HCT116 (cell line): ENCODE results near the gene SLC4A2. TPM values are rescaled to one million over a fixed set of nuclear protein-coding genes. Genes with fewer than 3 reads are reported as not detected.

Experiments
- ATAC-seq: fragments of 200-7000 bp; cut with Tn5 transposase; 2 replicates; pipeline ENCODE4 v1.9.1; 2020; ENCODE audit warnings: mild to moderate bottlenecking, moderate library complexity
- BruUV-seq: library from RNA; stranded (reverse); fragments of 400-500 nt; replicated peaks from 2 replicates; lab custom pipeline; 2021; lab: Mats Ljungman, UMichigan
- CTCF ChIA-PET: fragments of 300-600 bp; sonication (Branson Sonifier 250); formaldehyde crosslinking; loops from one replicate; lab custom pipeline; 2021; ENCODE audit warnings: antibody characterized with exemption; lab: Charles Lee
- POLR2A ChIA-PET: fragments of 300-600, 350-600 bp; sonication (Branson Sonifier 250); formaldehyde crosslinking; loops from one replicate; lab custom pipeline; 2021; ENCODE audit warnings: antibody characterized with exemption; lab: Charles Lee
- RAD21 ChIA-PET, 2 experiments: fragments of 300-600 bp; sonication (Branson Sonifier 250); formaldehyde crosslinking; loops; one replicate each; lab custom pipeline; 2023; ENCODE audit warnings: low total read pairs in 2 of 2; ENCODE audit not compliant: uncharacterized antibody in 2 of 2, unreplicated experiment in 2 of 2, low non-redundant PET in 1 of 2; lab: Charles Lee
- DNase-seq: peaks from one replicate; pipeline ENCODE4 v3.0.0-alpha.2; 2010; ENCODE audit warnings: low read depth, low spot score
- H2AFZ ChIP-seq: fragments of 200-600 bp; shearing (Covaris generic), sonication (generic); 2 replicates; pipeline ENCODE4 v1.6.1; 2017; ENCODE audit warnings: low read depth, mixed run types, mixed read lengths, antibody characterized with exemption, low read length; ENCODE audit not compliant: poor library complexity, severe bottlenecking
- H3K27ac ChIP-seq: 2 replicates; pipeline ENCODE4 v1.5.1; 2012; ENCODE audit warnings: low read depth, low read length
- H3K27me3 ChIP-seq: fragments of 200-600 bp; sonication (generic); 2 replicates; pipeline ENCODE4 v1.6.1; 2016; ENCODE audit warnings: mixed run types, low read length, mixed read lengths; ENCODE audit not compliant: insufficient read depth
- H3K36me3 ChIP-seq, 2 experiments: fragments of 200-500 bp in 1 of 2; fragments of 200-600 bp in 1 of 2; sonication (Bioruptor generic) in 1 of 2; sonication (generic) in 1 of 2; 2 replicates each; pipeline versions ENCODE4 v1.5.1 to v1.6.1; 2014 to 2016; ENCODE audit warnings: low read length in 2 of 2, inconsistent platforms in 1 of 2, mixed read lengths in 1 of 2, mixed run types in 1 of 2; ENCODE audit not compliant: insufficient read depth in 2 of 2, control insufficient read depth in 1 of 2
- H3K4me1 ChIP-seq, 2 experiments: fragments of 200-600 bp in 1 of 2; sonication (generic) in 1 of 2; 2 replicates each; pipeline versions ENCODE4 v1.5.1 to v1.6.1; 2012 to 2017; ENCODE audit warnings: low read length in 2 of 2, inconsistent platforms in 1 of 2, mild to moderate bottlenecking in 1 of 2, mixed read lengths in 1 of 2, mixed run types in 1 of 2, moderate library complexity in 1 of 2; ENCODE audit not compliant: insufficient read depth in 2 of 2, control insufficient read depth in 1 of 2
- H3K4me2 ChIP-seq: fragments of 200-600 bp; sonication (generic); 2 replicates; pipeline ENCODE4 v1.6.1; 2017; ENCODE audit warnings: mixed run types, low read length, mixed read lengths
- H3K4me3 ChIP-seq, 2 experiments: fragments of 200-600 bp in 1 of 2; sonication (generic) in 1 of 2; replicated peaks in 1 of 2; 2 replicates each; pipeline ENCODE4 v1.5.1; 2011 to 2016; ENCODE audit warnings: low read length in 2 of 2, control low read depth in 1 of 2, low read depth in 1 of 2, mild to moderate bottlenecking in 1 of 2, mixed read lengths in 1 of 2, mixed run types in 1 of 2
- H3K79me2 ChIP-seq: fragments of 200-600 bp; sonication (generic); 2 replicates; pipeline ENCODE4 v1.6.1; 2017; ENCODE audit warnings: mild to moderate bottlenecking, mixed run types, low read length, moderate library complexity, mixed read lengths; ENCODE audit not compliant: insufficient read depth
- H3K9ac ChIP-seq: fragments of 200-600 bp; sonication (generic); 2 replicates; pipeline ENCODE4 v1.6.1; 2016; ENCODE audit warnings: low read length, mixed read lengths
- H3K9me2 ChIP-seq: fragments of 200-600 bp; sonication (generic), shearing (Covaris generic); 2 replicates; pipeline ENCODE4 v1.6.1; 2017; ENCODE audit warnings: mixed run types, mild to moderate bottlenecking, moderate library complexity; ENCODE audit not compliant: insufficient read depth
- H3K9me3 ChIP-seq, 2 experiments: fragments of 200-500 bp in 1 of 2; fragments of 200-600 bp in 1 of 2; sonication (Bioruptor generic) in 1 of 2; sonication (generic) in 1 of 2; 2 replicates each; pipeline ENCODE4 v1.6.1; 2014 to 2017; ENCODE audit warnings: low read length in 2 of 2, mixed read lengths in 2 of 2, inconsistent platforms in 1 of 2, low read depth in 1 of 2, mild to moderate bottlenecking in 1 of 2, mixed run types in 1 of 2, moderate library complexity in 1 of 2; ENCODE audit not compliant: control insufficient read depth in 1 of 2, insufficient read depth in 1 of 2
- H4K20me1 ChIP-seq: fragments of 200-600 bp; sonication (generic), shearing (Covaris generic); 2 replicates; pipeline ENCODE4 v1.6.1; 2017; ENCODE audit warnings: mixed run types, mild to moderate bottlenecking, moderate library complexity; ENCODE audit not compliant: insufficient read depth
- CBX3 ChIP-seq: IDR thresholded peaks from 2 replicates; pipeline ENCODE4 v1.6.1; 2012; ENCODE audit warnings: low read depth
- CEBPB ChIP-seq: IDR thresholded peaks from 2 replicates; pipeline ENCODE4 v1.6.1; 2012; ENCODE audit warnings: low read depth
- EGR1 ChIP-seq: IDR thresholded peaks from 2 replicates; pipeline ENCODE4 v1.6.1; 2012; ENCODE audit warnings: low read depth
- EZH2phosphoT487 ChIP-seq: fragments of 200-600 bp; IDR thresholded peaks from 2 replicates; pipeline ENCODE4 v1.6.1; 2018; ENCODE audit warnings: antibody characterized with exemption, borderline replicate concordance
- FOSL1 ChIP-seq: IDR thresholded peaks from 2 replicates; pipeline ENCODE4 v1.6.1; 2012; ENCODE audit warnings: low read depth
- JUND ChIP-seq: IDR thresholded peaks from 2 replicates; pipeline ENCODE4 v1.6.1; 2012
- POLR2A ChIP-seq: IDR thresholded peaks from 2 replicates; pipeline ENCODE4 v1.7.0; 2011; ENCODE audit warnings: borderline replicate concordance; ENCODE audit not compliant: insufficient read depth, insufficient read length; ENCODE audit errors: extremely low read depth
- POLR2AphosphoS5 ChIP-seq: IDR thresholded peaks from 2 replicates; pipeline ENCODE4 v1.6.1; 2011; ENCODE audit warnings: mild to moderate bottlenecking, low read depth, low read length, moderate library complexity
- SIN3A ChIP-seq: IDR thresholded peaks from 2 replicates; pipeline ENCODE4 v1.6.1; 2012; ENCODE audit warnings: low read depth
- SP1 ChIP-seq: IDR thresholded peaks from 2 replicates; pipeline ENCODE4 v1.6.1; 2012; ENCODE audit warnings: low read depth
- YY1 ChIP-seq: IDR thresholded peaks from 2 replicates; pipeline ENCODE4 v1.6.1; 2011; ENCODE audit warnings: low read length, low read depth, moderate library complexity, mild to moderate bottlenecking; ENCODE audit not compliant: insufficient replicate concordance; ENCODE audit errors: extremely low read depth
- ZFX ChIP-seq: fragments of 450-650 bp; IDR thresholded peaks from 2 replicates; pipeline ENCODE4 v1.6.1; 2017
- ZNF274 ChIP-seq: fragments of 200-500 bp; sonication (Bioruptor generic); IDR thresholded peaks from 2 replicates; pipeline ENCODE4 v1.6.1; 2014; ENCODE audit warnings: mild to moderate bottlenecking, low read depth, low read length, inconsistent platforms
- intact Hi-C: fragments of 100-400 bp; cut with micrococcal nuclease; formaldehyde crosslinking; loops from 2 replicates; pipeline ENCODE4 v1.10.0; 2022
- total RNA-seq: library from RNA; stranded (reverse); gene quantifications from one replicate; pipeline ENCODE4 v1.2.1, GENCODE V29; 2021; ENCODE audit not compliant: unreplicated experiment
- TF ChIP-seq, protein P1 (sequence below): IDR thresholded peaks from 2 replicates; pipeline ENCODE4 v1.6.1; 2012; ENCODE audit warnings: low read depth
- TF ChIP-seq, protein P2 (sequence below), 3 experiments: fragments of 200-600 bp in 1 of 3; sonication (generic) in 1 of 3; IDR thresholded peaks in 2 of 3; conservative IDR thresholded peaks in 1 of 3; 2 replicates each; pipeline ENCODE4 v1.5.1; 2012 to 2017; ENCODE audit warnings: low read depth in 2 of 3, low read length in 2 of 3, antibody characterized with exemption in 1 of 3, borderline replicate concordance in 1 of 3, control low read depth in 1 of 3, mild to moderate bottlenecking in 1 of 3, mixed read lengths in 1 of 3, mixed run types in 1 of 3, moderate library complexity in 1 of 3; ENCODE audit not compliant: insufficient read depth in 1 of 3
- TF ChIP-seq, protein P3 (sequence below): IDR thresholded peaks from 2 replicates; pipeline ENCODE4 v1.6.1; 2012

The SLC4A2 gene
- total RNA-seq, 1 experiment from 2014 or later: 240 TPM

DNA sequence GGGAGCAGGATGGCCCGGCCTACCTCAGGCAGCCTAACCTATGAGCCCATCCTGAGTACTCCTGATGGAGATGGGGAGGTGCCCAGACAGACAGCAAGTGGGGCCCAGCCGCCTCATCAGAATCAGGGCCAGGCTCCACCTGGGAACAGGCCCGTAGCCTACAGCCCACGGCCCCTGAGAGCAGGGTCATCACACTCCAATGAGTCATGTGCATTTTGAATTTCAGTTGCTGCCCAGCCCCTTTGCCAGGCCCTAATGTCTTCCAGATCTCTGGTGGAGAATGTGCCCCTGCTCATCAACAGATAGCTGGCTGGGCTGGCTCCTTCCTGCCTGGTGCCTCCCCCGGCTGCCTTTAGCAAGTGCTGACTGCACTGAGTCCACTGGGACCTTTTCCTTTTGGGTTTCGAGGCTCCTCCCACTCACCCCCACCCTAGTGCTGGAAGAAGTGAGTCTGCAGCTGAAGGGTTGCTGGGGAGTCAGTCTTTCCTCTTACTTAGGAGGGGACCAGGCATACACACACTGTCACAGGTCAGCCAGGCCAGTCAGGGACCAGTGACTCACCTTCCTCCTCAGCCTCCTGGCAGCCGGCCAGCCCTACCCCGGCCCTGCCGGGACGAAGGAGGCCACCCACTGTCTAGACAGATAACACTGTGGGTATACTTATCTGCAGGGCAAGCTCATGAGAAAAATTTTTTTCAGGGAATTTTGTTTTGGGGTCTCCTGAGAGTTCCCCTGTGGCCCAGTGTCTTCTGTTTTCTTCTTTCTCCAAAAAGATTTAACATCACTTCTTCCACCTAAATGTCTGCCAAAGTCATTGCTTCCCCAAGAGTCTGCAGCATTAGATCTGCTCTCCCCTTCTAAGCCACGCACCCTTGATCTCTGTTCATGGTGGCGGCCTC lies 20.2 kb upstream of the SLC4A2 start:
- no peak for TF ChIP-seq CEBPB
- peak; percentile 90 for TF ChIP-seq JUND
- TF ChIP-seq, protein P1, sequence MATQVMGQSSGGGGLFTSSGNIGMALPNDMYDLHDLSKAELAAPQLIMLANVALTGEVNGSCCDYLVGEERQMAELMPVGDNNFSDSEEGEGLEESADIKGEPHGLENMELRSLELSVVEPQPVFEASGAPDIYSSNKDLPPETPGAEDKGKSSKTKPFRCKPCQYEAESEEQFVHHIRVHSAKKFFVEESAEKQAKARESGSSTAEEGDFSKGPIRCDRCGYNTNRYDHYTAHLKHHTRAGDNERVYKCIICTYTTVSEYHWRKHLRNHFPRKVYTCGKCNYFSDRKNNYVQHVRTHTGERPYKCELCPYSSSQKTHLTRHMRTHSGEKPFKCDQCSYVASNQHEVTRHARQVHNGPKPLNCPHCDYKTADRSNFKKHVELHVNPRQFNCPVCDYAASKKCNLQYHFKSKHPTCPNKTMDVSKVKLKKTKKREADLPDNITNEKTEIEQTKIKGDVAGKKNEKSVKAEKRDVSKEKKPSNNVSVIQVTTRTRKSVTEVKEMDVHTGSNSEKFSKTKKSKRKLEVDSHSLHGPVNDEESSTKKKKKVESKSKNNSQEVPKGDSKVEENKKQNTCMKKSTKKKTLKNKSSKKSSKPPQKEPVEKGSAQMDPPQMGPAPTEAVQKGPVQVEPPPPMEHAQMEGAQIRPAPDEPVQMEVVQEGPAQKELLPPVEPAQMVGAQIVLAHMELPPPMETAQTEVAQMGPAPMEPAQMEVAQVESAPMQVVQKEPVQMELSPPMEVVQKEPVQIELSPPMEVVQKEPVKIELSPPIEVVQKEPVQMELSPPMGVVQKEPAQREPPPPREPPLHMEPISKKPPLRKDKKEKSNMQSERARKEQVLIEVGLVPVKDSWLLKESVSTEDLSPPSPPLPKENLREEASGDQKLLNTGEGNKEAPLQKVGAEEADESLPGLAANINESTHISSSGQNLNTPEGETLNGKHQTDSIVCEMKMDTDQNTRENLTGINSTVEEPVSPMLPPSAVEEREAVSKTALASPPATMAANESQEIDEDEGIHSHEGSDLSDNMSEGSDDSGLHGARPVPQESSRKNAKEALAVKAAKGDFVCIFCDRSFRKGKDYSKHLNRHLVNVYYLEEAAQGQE: no peak
- TF ChIP-seq SIN3A: no peak
- TF ChIP-seq, protein P2, sequence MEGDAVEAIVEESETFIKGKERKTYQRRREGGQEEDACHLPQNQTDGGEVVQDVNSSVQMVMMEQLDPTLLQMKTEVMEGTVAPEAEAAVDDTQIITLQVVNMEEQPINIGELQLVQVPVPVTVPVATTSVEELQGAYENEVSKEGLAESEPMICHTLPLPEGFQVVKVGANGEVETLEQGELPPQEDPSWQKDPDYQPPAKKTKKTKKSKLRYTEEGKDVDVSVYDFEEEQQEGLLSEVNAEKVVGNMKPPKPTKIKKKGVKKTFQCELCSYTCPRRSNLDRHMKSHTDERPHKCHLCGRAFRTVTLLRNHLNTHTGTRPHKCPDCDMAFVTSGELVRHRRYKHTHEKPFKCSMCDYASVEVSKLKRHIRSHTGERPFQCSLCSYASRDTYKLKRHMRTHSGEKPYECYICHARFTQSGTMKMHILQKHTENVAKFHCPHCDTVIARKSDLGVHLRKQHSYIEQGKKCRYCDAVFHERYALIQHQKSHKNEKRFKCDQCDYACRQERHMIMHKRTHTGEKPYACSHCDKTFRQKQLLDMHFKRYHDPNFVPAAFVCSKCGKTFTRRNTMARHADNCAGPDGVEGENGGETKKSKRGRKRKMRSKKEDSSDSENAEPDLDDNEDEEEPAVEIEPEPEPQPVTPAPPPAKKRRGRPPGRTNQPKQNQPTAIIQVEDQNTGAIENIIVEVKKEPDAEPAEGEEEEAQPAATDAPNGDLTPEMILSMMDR (IDR thresholded peaks at IDR 0.05 in 2 of 3, conservative IDR thresholded peaks at IDR 0.05 in 1 of 3; ENCODE audit: borderline replicate concordance in 1 of 3, insufficient read depth in 1 of 3, low read depth in 2 of 3, low read length in 2 of 3): no peak
- TF ChIP-seq POLR2AphosphoS5: peak; percentile 55
- TF ChIP-seq ZNF274: no peak
- peak; percentile 89 for TF ChIP-seq FOSL1
- TF ChIP-seq ZFX: no peak
- TF ChIP-seq, protein P3, sequence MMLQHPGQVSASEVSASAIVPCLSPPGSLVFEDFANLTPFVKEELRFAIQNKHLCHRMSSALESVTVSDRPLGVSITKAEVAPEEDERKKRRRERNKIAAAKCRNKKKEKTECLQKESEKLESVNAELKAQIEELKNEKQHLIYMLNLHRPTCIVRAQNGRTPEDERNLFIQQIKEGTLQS: no peak
- no peak for TF ChIP-seq YY1
- peak; percentile 69 for TF ChIP-seq EGR1
- TF ChIP-seq CBX3: no peak
- TF ChIP-seq EZH2phosphoT487: no peak
- peak; percentile 78; the same call in 1 of the 2 replicates for TF ChIP-seq SP1
- TF ChIP-seq POLR2A: no peak
- H3K27ac ChIP-seq: peak overlapping the region; percentile 28
- no peaks in the 10 kb centered on the region for H4K20me1 ChIP-seq
- no peak for DNase-seq
- ATAC-seq: peak; percentile 82
- no peaks in the 10 kb centered on the region for H3K9me2 ChIP-seq
- no TSS peak for BruUV-seq
- no peak overlapping the region for H2AFZ ChIP-seq
- ChIA-PET CTCF (no interaction called here), POLR2A (interaction anchor here (0.6 to 2.3 kb wide), 2 partner anchors 11 to 22 kb away, joined by 3 to 11 read pairs; partner anchors contain the start of gene ABCB8), RAD21 (no interaction called here)
- peak overlapping the region; percentile 56 for H3K4me2 ChIP-seq
- no peaks in the 10 kb centered on the region for H3K9me3 ChIP-seq
- H3K27me3 ChIP-seq: no peaks in the 10 kb centered on the region
- peak overlapping the region in 1 of 2 experiments; percentile 7; a peak in 2 of 4 replicates for H3K4me3 ChIP-seq
- H3K9ac ChIP-seq: peak overlapping the region; percentile 29; the same call in 1 of the 2 replicates
- no peaks in the 10 kb centered on the region for H3K79me2 ChIP-seq
- peaks cover 16 to 19% of the 10 kb centered on the region in 2 experiments for H3K4me1 ChIP-seq
- intact Hi-C loops: no loop called here
- peaks cover 3 to 10% of the 10 kb centered on the region in 2 experiments; a peak in 2 of 4 replicates for H3K36me3 ChIP-seq
